HEK293T (cell line): ENCODE results near the gene SH3GLB2.

Source experiments
- ELF4 ChIP-seq: fragments of 450-650 bp; IDR thresholded peaks from 2 replicates; pipeline ENCODE4 v1.6.1; 2017; ENCODE audit warnings: antibody characterized with exemption
- FOXM1 ChIP-seq: fragments of 450-650 bp; IDR thresholded peaks from 2 replicates; pipeline ENCODE4 v1.6.1; 2017; ENCODE audit warnings: mild to moderate bottlenecking, borderline replicate concordance
- HDGF ChIP-seq: fragments of 450-650 bp; IDR thresholded peaks from 2 replicates; pipeline ENCODE4 v1.6.1; 2017; ENCODE audit warnings: antibody characterized with exemption, borderline replicate concordance
- LEF1 ChIP-seq: fragments of 450-650 bp; IDR thresholded peaks from 2 replicates; pipeline ENCODE4 v1.6.1; 2017; ENCODE audit warnings: mild to moderate bottlenecking, borderline replicate concordance
- SP1 ChIP-seq: fragments of 450-650 bp; IDR thresholded peaks from 2 replicates; pipeline ENCODE4 v1.6.1; 2017
- SUZ12 ChIP-seq: fragments of 450-650 bp; IDR thresholded peaks from 2 replicates; pipeline ENCODE4 v1.6.1; 2016; ENCODE audit warnings: mild to moderate bottlenecking
- ZNF384 ChIP-seq: fragments of 450-650 bp; IDR thresholded peaks from 2 replicates; pipeline ENCODE4 v1.6.1; 2016

DNA sequence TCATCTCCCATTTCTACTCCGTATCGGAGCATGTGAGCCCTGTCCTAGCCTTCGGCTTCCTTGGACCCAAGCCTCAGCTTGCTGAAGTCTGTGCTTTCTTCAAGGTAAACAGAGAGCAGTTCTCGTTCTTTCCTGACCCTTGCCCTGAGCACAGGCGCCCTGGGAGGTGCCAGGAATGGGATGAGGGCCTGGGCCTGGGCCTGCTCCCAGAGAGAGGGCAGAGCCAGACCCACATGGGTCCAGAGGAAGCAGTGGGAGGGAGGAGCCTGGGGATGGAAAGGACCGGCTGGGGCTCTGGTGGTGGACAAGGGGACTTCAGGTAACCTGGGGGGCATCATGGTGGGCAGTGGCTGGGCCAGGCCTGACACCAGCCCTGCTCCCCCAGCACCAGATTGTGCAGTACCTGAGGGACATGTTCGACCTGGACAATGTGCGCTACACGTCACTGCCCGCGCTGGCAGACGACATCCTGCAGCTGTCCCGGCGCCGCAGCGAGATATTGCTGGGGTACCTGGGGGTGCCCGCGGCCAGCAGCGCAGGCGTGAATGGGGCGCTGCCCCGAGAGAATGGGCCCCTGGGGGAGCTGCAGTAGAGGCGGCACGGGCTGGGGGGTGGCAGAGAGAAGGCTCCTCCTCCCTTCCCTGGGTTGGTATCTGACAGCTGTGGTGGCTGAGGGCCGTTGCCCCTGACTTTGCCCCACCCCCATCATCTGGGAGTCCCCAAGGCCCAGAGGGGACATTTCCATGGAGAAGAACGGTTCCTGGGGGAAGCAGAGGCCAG lies 41.9 kb upstream of the SH3GLB2 start:
- TF ChIP-seq HDGF, result no peak
- no peak for TF ChIP-seq LEF1
- no peak for TF ChIP-seq FOXM1
- no peak for TF ChIP-seq SP1
- TF ChIP-seq ELF4, result no peak
- no peak for TF ChIP-seq ZNF384
- TF ChIP-seq SUZ12, result no peak
